ENCODE results near the gene MACROD2. TPM values are rescaled to one million over a fixed set of nuclear protein-coding genes. Genes with fewer than 3 reads are reported as not detected.

Gene MACROD2
- total and polyA plus RNA-seq, 2 of the 4 experiments (the other 2 are of a cell fraction), result not detected

- CTCF ChIA-PET, result no interaction called here
- no peak overlapping the region for H3K56ac ChIP-seq (ENCODE audit: extremely low read depth, insufficient read depth, low read length)
- no peak overlapping the region for H3K18ac ChIP-seq (ENCODE audit: low read depth, low read length)
- no peak overlapping the region for H3K4me3 ChIP-seq (ENCODE audit: insufficient read depth, low read depth, low read length)
- H3K14ac ChIP-seq (replicated peaks; ENCODE audit: low read depth, low read length), result no peak overlapping the region
- H2AK5ac ChIP-seq (ENCODE audit: low read depth, low read length), result no peak overlapping the region
- H2BK15ac ChIP-seq (ENCODE audit: low read depth, low read length), result no peak overlapping the region
- H3K36me3 ChIP-seq (ENCODE audit: control insufficient read depth, insufficient read depth, low read length), result no peaks in the 10 kb centered on the region
- H3K9me1 ChIP-seq (ENCODE audit: insufficient read depth, low read length), result no peaks in the 10 kb centered on the region
- no TSS peak for BruUV-seq (replicated peaks)
- peaks cover 17% of the 10 kb centered on the region for H3K9me3 ChIP-seq (ENCODE audit: control insufficient read depth, insufficient read depth, low read length)
- H2BK20ac ChIP-seq (ENCODE audit: low read depth, low read length), result no peak overlapping the region
- WGBS, 2 experiments (ENCODE audit: extremely low coverage in 2 of 2, insufficient read length in 1 of 2), result no CpG with 5 or more reads among the region's 4 CpGs
- no peak for ATAC-seq (ENCODE audit: low read depth)
- H3K4ac ChIP-seq (ENCODE audit: low read depth, low read length), result no peak overlapping the region
- no peak overlapping the region for H3K9ac ChIP-seq (ENCODE audit: low read depth, low read length)
- no peak overlapping the region for H2BK120ac ChIP-seq (ENCODE audit: low read depth, low read length)
- no peak overlapping the region for H3K23ac ChIP-seq (ENCODE audit: low read depth, low read length)
- H4K91ac ChIP-seq (ENCODE audit: insufficient read depth, low read depth, low read length), result no peak overlapping the region
- no peak overlapping the region for H4K5ac ChIP-seq (ENCODE audit: low read depth, low read length)
- dilution Hi-C loops (cut with HindIII; ENCODE audit: low sequenced_read_pairs, unreplicated experiment) (no loop called here), intact Hi-C loops (cut with micrococcal nuclease) (no loop called here), in situ Hi-C loops (cut with MboI; ENCODE audit: low sequenced_read_pairs) (no loop called here)
- no peaks in the 10 kb centered on the region for H3K4me1 ChIP-seq (ENCODE audit: control insufficient read depth, insufficient read depth, low read length)
- no peaks in the 10 kb centered on the region for H3K79me1 ChIP-seq (ENCODE audit: low read depth in 1 of 2, low read length in 2 of 2)
- no peaks in the 10 kb centered on the region for H4K20me1 ChIP-seq (ENCODE audit: insufficient read depth, low read length)
- no peak overlapping the region for H2AK9ac ChIP-seq (replicated peaks; ENCODE audit: low read depth, low read length, poor library complexity)
- H2BK5ac ChIP-seq (ENCODE audit: low read depth, low read length, poor library complexity, severe bottlenecking), result no peak overlapping the region
- no peak overlapping the region for H2AFZ ChIP-seq (replicated peaks; ENCODE audit: low read length, poor library complexity)
- DNase-seq, result no peak
- TF ChIP-seq MAZ (IDR thresholded peaks at IDR 0.05; ENCODE audit: borderline replicate concordance, low read depth, low read length), result no peak
- TF ChIP-seq CHD1 (IDR thresholded peaks at IDR 0.05; ENCODE audit: low read depth, low read length), result no peak
- no peak for TF ChIP-seq RAD21 (IDR thresholded peaks at IDR 0.05; ENCODE audit: low read length)
- TF ChIP-seq POLR2A (IDR thresholded peaks at IDR 0.05; ENCODE audit: low read depth, low read length), result no peak
- no peak for TF ChIP-seq CEBPB (IDR thresholded peaks at IDR 0.05; ENCODE audit: low read depth, low read length)
- TF ChIP-seq NFE2L2 (IDR thresholded peaks at IDR 0.05; ENCODE audit: low read depth, low read length), result no peak
- TF ChIP-seq MXI1 (IDR thresholded peaks at IDR 0.05; ENCODE audit: borderline replicate concordance, low read depth, low read length), result no peak
- no peak for TF ChIP-seq RFX5 (IDR thresholded peaks at IDR 0.05; ENCODE audit: low read depth, low read length)
- TF ChIP-seq RCOR1 (IDR thresholded peaks at IDR 0.05; ENCODE audit: insufficient replicate concordance, low read length), result no peak
- TF ChIP-seq CTCF (conservative IDR thresholded peaks at IDR 0.05; ENCODE audit: low read depth, low read length), result no peak
- no peak for TF ChIP-seq MAFK (IDR thresholded peaks at IDR 0.05; ENCODE audit: low read depth, low read length)
- TF ChIP-seq SMC3 (IDR thresholded peaks at IDR 0.05; ENCODE audit: low read depth, low read length), result no peak
- TF ChIP-seq ELK1 (IDR thresholded peaks at IDR 0.05; ENCODE audit: borderline replicate concordance, low read depth, low read length), result no peak
- TF ChIP-seq FOS (IDR thresholded peaks at IDR 0.05; ENCODE audit: low read depth, low read length), result no peak
- no peak for TF ChIP-seq BHLHE40 (IDR thresholded peaks at IDR 0.05; ENCODE audit: low read depth, low read length)
- no peak overlapping the region for H3K4me2 ChIP-seq (ENCODE audit: low read depth, low read length)
- no peak overlapping the region for H3K27ac ChIP-seq (ENCODE audit: insufficient read depth, low read length)
- H4K8ac ChIP-seq (ENCODE audit: low read depth in 2 of 2, low read length in 2 of 2), result no peak overlapping the region
- POLR2A ChIA-PET (ENCODE audit: unreplicated experiment), result no interaction called here
- no peaks in the 10 kb centered on the region for H3K27me3 ChIP-seq (ENCODE audit: control insufficient read depth, insufficient read depth, low read length)
Measured at GRCh38 chr20:16013631-16014030, 2018.3 kb downstream of the MACROD2 start.

Measured in IMR-90 (cell line).